AML-193 (cell line): Measurements from ENCODE around the gene TRAF1.
"Not testable (repeated sequence)": the region's sequence is repeated elsewhere in the genome, so short reads cannot be mapped to it uniquely, and the experiment has no call there.

Source experiments
- DNase-seq, 2 experiments: peaks; one replicate each; lab custom pipeline; 2025; lab: John Stamatoyannopoulos, UW

The TRAF1 gene

GRCh38 chr9:120926397-120926928, at the start of gene TRAF1:
Gene TRAF1 (minus strand): TSS chr9:120926796. CDS start chr9:120926075, 721 bp downstream.
- DNase-seq: peak; percentile 24 to 46

- peak; percentile 20 to 27 for DNase-seq
These were observed 48.3 kb upstream of the TRAF1 start for GRCh38 chr9:120974921-120975320.

- DNase-seq: no peak
These were observed 47.6 kb upstream of the TRAF1 start for GRCh38 chr9:120974181-120974580.

GRCh38 chr9:120971938-120972337, 45.3 kb upstream of the TRAF1 start:
- DNase-seq: no peak

- DNase-seq: not testable (repeated sequence)
These were observed 44.9 kb upstream of the TRAF1 start for GRCh38 chr9:120971471-120971870.

GRCh38 chr9:120970244-120970643, 43.6 kb upstream of the TRAF1 start:
- no peak for DNase-seq

GRCh38 chr9:120966013-120966369, 39.4 kb upstream of the TRAF1 start:
- no peak for DNase-seq

GRCh38 chr9:120965344-120966012, 38.9 kb upstream of the TRAF1 start:
- DNase-seq: no peak

- no peak for DNase-seq
These were observed 35.3 kb upstream of the TRAF1 start for GRCh38 chr9:120961936-120962335.

GRCh38 chr9:120960001-120960400, 33.4 kb upstream of the TRAF1 start:
- DNase-seq: no peak

GRCh38 chr9:120956862-120957261, 30.3 kb upstream of the TRAF1 start:
- no peak for DNase-seq

- no peak for DNase-seq
These were observed 25.5 kb upstream of the TRAF1 start for GRCh38 chr9:120951960-120952618.

- DNase-seq: no peak
These were observed 24.1 kb upstream of the TRAF1 start for GRCh38 chr9:120950421-120951388.

- no peak for DNase-seq
These were observed 22.7 kb upstream of the TRAF1 start for GRCh38 chr9:120949290-120949689.

- no peak for DNase-seq
These were observed 22.2 kb upstream of the TRAF1 start for GRCh38 chr9:120948824-120949223.

GRCh38 chr9:120947222-120947621, 20.6 kb upstream of the TRAF1 start:
- no peak for DNase-seq

GRCh38 chr9:120946259-120946658, 19.7 kb upstream of the TRAF1 start:
- no peak for DNase-seq

- DNase-seq: no peak
These were observed 18.4 kb upstream of the TRAF1 start for GRCh38 chr9:120944948-120945347.

- peak; percentile 56 to 59 for DNase-seq
These were observed 17.8 kb upstream of the TRAF1 start for GRCh38 chr9:120944434-120944843.

GRCh38 chr9:120942186-120943001, 15.8 kb upstream of the TRAF1 start:
- DNase-seq: no peak

GRCh38 chr9:120941046-120941770, 14.6 kb upstream of the TRAF1 start:
- no peak for DNase-seq
